GM12878 (cell line): ENCODE measurements around the gene FOXO3. TPM values are rescaled to one million over a fixed set of nuclear protein-coding genes. Genes with fewer than 3 reads are reported as not detected.

Experiments
- ATAC-seq: fragments of 200-7000 bp; cut with Tn5 transposase; 3 replicates; pipeline ENCODE4 v1.9.1; 2020; ENCODE audit warnings: mild to moderate bottlenecking, moderate library complexity
- BruUV-seq: library from RNA; stranded (reverse); fragments of 400-500 nt; replicated peaks from 2 replicates; lab custom pipeline; 2021; lab: Mats Ljungman, UMichigan
- CTCF ChIA-PET: fragments of 300-600 bp; sonication (Branson Sonifier 250); formaldehyde crosslinking; extraction: SDS; loops from one replicate; lab custom pipeline; 2021; ENCODE audit warnings: inconsistent platforms; lab: Yijun Ruan, JAX
- POLR2A ChIA-PET: fragments of 350-600 bp; formaldehyde crosslinking; extraction: SDS; loops from one replicate; lab custom pipeline; 2021; ENCODE audit warnings: inconsistent platforms; lab: Charles Lee
- RAD21 ChIA-PET: fragments of 300-600 bp; sonication (Branson Sonifier 250); formaldehyde crosslinking; loops from one replicate; lab custom pipeline; 2023; ENCODE audit warnings: antibody characterized with exemption; ENCODE audit not compliant: unreplicated experiment; lab: Charles Lee
- SMC1A ChIA-PET: fragments of 300-600 bp; sonication (Branson Sonifier 250); formaldehyde crosslinking; loops from one replicate; lab custom pipeline; 2023; ENCODE audit not compliant: unreplicated experiment, uncharacterized antibody; lab: Charles Lee
- DNase-seq: peaks from one replicate; pipeline ENCODE4 v3.0.0-alpha.2; 2011; ENCODE audit warnings: low read depth, low spot score
- FAIRE-seq: peaks from 3 replicates; lab custom pipeline; 2011; peaks lifted over from hg19 to GRCh38; lab: Jason Lieb, UNC
- H2AFZ ChIP-seq: 2 replicates; pipeline ENCODE4 v1.6.0; 2011; ENCODE audit warnings: low read depth, low read length, control low read depth; ENCODE audit not compliant: control insufficient read depth
- H3K27ac ChIP-seq: 2 replicates; pipeline ENCODE4 v1.5.1; 2011; ENCODE audit warnings: control low read depth; ENCODE audit not compliant: control insufficient read depth, insufficient read depth
- H3K27me3 ChIP-seq, 2 experiments: replicated peaks in 1 of 2; 2 replicates each; pipeline versions ENCODE4 v1.6.0 to v1.6.1; 2011; ENCODE audit warnings: low read length in 1 of 2; ENCODE audit not compliant: control insufficient read depth in 2 of 2, insufficient read depth in 2 of 2
- H3K36me3 ChIP-seq, 2 experiments: 2 replicates each; pipeline ENCODE4 v1.5.1; 2011; ENCODE audit warnings: low read length in 1 of 2; ENCODE audit not compliant: control insufficient read depth in 2 of 2, insufficient read depth in 2 of 2
- H3K4me1 ChIP-seq: 2 replicates; pipeline ENCODE4 v1.6.1; 2011; ENCODE audit warnings: mild to moderate bottlenecking, low read length, moderate library complexity, mixed read lengths; ENCODE audit not compliant: control insufficient read depth, insufficient read depth
- H3K4me2 ChIP-seq: 2 replicates; pipeline ENCODE4 v1.6.0; 2011; ENCODE audit warnings: control low read depth; ENCODE audit not compliant: control insufficient read depth, insufficient read depth
- H3K4me3 ChIP-seq: fragments of 200-600 bp; sonication (generic); 2 replicates; pipeline ENCODE4 v1.5.1; 2016
- H3K79me2 ChIP-seq: 2 replicates; pipeline ENCODE4 v1.6.0; 2011; ENCODE audit warnings: low read length; ENCODE audit not compliant: control insufficient read depth, insufficient read depth
- H3K9ac ChIP-seq: 2 replicates; pipeline ENCODE4 v1.8.0; 2011; ENCODE audit warnings: low read length, control low read depth, mixed read lengths; ENCODE audit not compliant: control insufficient read depth, insufficient read depth
- H3K9me3 ChIP-seq: replicated peaks from 3 replicates; pipeline ENCODE4 v1.5.1; 2011; ENCODE audit warnings: mild to moderate bottlenecking, low read length; ENCODE audit not compliant: control insufficient read depth, insufficient read depth
- H4K20me1 ChIP-seq: 2 replicates; pipeline ENCODE4 v1.6.0; 2011; ENCODE audit not compliant: control insufficient read depth, insufficient read depth
- BRCA1 ChIP-seq: IDR thresholded peaks from 2 replicates; pipeline ENCODE4 v1.6.1; 2011; ENCODE audit warnings: low read depth, low read length, improper control_type of control experiment
- CEBPB ChIP-seq, 2 experiments: fragments of 150-350 bp in 1 of 2; IDR thresholded peaks; 2 replicates each; pipeline ENCODE4 v1.6.1; 2012 to 2014; ENCODE audit warnings: low read depth in 2 of 2, low read length in 2 of 2, borderline replicate concordance in 1 of 2, inconsistent platforms in 1 of 2
- DPF2 ChIP-seq: fragments of 450-650 bp; IDR thresholded peaks from 2 replicates; pipeline ENCODE4 v1.6.1; 2017; ENCODE audit warnings: mild to moderate bottlenecking
- E2F8 ChIP-seq: fragments of 450-650 bp; IDR thresholded peaks from 2 replicates; pipeline ENCODE4 v1.6.1; 2018; ENCODE audit warnings: mild to moderate bottlenecking, low read depth, moderate library complexity; ENCODE audit not compliant: partially characterized antibody
- ESRRA ChIP-seq: IDR thresholded peaks from 2 replicates; pipeline ENCODE4 v1.6.1; 2012; ENCODE audit warnings: mild to moderate bottlenecking, low read length, improper control_type of control experiment
- MTA3 ChIP-seq: IDR thresholded peaks from 2 replicates; pipeline ENCODE4 v1.6.1; 2012; ENCODE audit warnings: low read length, inconsistent platforms, borderline replicate concordance
- NFYA ChIP-seq: IDR thresholded peaks from 2 replicates; pipeline ENCODE4 v1.6.1; 2011; ENCODE audit warnings: low read depth, mild to moderate bottlenecking, low read length, improper control_type of control experiment, borderline replicate concordance
- NFYB ChIP-seq: IDR thresholded peaks from 2 replicates; pipeline ENCODE4 v1.6.1; 2011; ENCODE audit warnings: low read depth, mild to moderate bottlenecking, low read length, improper control_type of control experiment, moderate library complexity; ENCODE audit not compliant: insufficient read depth
- TARDBP ChIP-seq: IDR thresholded peaks from 2 replicates; pipeline ENCODE4 v1.6.1; 2016; ENCODE audit warnings: borderline replicate concordance
- ZBTB40 ChIP-seq: fragments of 450-650 bp; IDR thresholded peaks from 2 replicates; pipeline ENCODE4 v1.6.1; 2016; ENCODE audit warnings: mild to moderate bottlenecking, moderate library complexity, borderline replicate concordance
- ZSCAN29 ChIP-seq: fragments of 450-650 bp; IDR thresholded peaks from 2 replicates; pipeline ENCODE4 v1.6.1; 2017; ENCODE audit warnings: mild to moderate bottlenecking, moderate library complexity
- WGBS: methylation state at CpG from one replicate; pipeline ENCODE4 v1.1.6; 2016; ENCODE audit warnings: low lambda C conversion rate; ENCODE audit not compliant: insufficient replicate concordance, insufficient coverage; ENCODE audit errors: missing lambda C conversion rate; 5-methylcytosine and 5-hydroxymethylcytosine counted together
- in situ Hi-C: fragments of 300-500 bp; cut with MboI; formaldehyde crosslinking; loops from 9 replicates; pipeline ENCODE4 v1.14.3; 2018; ENCODE audit warnings: mixed read lengths
- intact Hi-C: fragments of 100-400 bp; cut with micrococcal nuclease; formaldehyde crosslinking; loops from one replicate; pipeline ENCODE4 v1.14.2; 2022; ENCODE audit not compliant: unreplicated experiment
- polyA plus RNA-seq, 11 experiments: library from polyadenylated mRNA; depleted of rRNA in 4 of 11; unstranded in 6 of 11; stranded (reverse) in 5 of 11; fragments of >200 nt; fragmentation: Nextera tagmentation in 4 of 11; fragmentation: Illumina TruSeq in 1 of 11; extraction: Ambion mirVana in 4 of 11; extraction: Trizol in 1 of 11; gene quantifications; 1 replicate in 1 of 11; 2 replicates in 10 of 11; pipeline versions ENCODE4 v1.2.1 to v1.2.3, GENCODE V29; 2011 to 2016; ENCODE audit warnings: inconsistent platforms in 2 of 11, missing spikeins in 2 of 11, low read depth in 1 of 11
- total RNA-seq, 4 experiments: library from RNA; depleted of rRNA in 3 of 4; stranded (reverse); fragments of >200 nt in 3 of 4; fragmentation: Illumina TruSeq in 1 of 4; extraction: Trizol in 1 of 4; gene quantifications; 2 replicates each; pipeline versions ENCODE4 v1.2.1 to v1.2.3, GENCODE V29; 2013 to 2021
- TF ChIP-seq, protein P1 (sequence below): fragments of 450-650 bp; IDR thresholded peaks from 2 replicates; pipeline ENCODE4 v1.6.1; 2017; ENCODE audit warnings: mild to moderate bottlenecking, moderate library complexity

FOXO3 gene
- total and polyA plus RNA-seq, 10 of the 15 experiments (the other 5 are each of a cell fraction or from before 2014, with no cell fraction given): 0.82 to 4.5 (median 1.7) TPM

GRCh38 chr6:108575905-108576494 lies 15.3 kb downstream of the FOXO3 start:
- Histone ChIP-seq H3K4me3 (no peak overlapping the region), H4K20me1 (no peaks in the 10 kb centered on the region), H3K9me3 (no peaks in the 10 kb centered on the region), H3K27ac (no peak overlapping the region), H3K36me3 (peaks cover 0 to 6% of the 10 kb centered on the region in 2 experiments; a peak in 1 of 4 replicates), H3K4me2 (no peak overlapping the region), H3K79me2 (peaks cover 3% of the 10 kb centered on the region), H3K4me1 (no peaks in the 10 kb centered on the region), H3K27me3 (no peaks in the 10 kb centered on the region), H3K9ac (no peak overlapping the region), H2AFZ (no peak overlapping the region)
- WGBS: 98% methylated on average over 2 of the region's 2 CpGs
- CTCF ChIA-PET: interaction anchor here (1.0 to 1.7 kb wide), 2 partner anchors 9 to 260 kb away, joined by 4 to 11 read pairs; no protein-coding TSS in a partner anchor
- FAIRE-seq: no peak
- RAD21 ChIA-PET: interaction anchor here (1.1 kb wide), 1 partner anchor 9 kb away, joined by 3 read pairs; no protein-coding TSS in a partner anchor
- intact Hi-C loops: no loop called here
- in situ Hi-C loops: no loop called here
- no TSS peak for BruUV-seq
- no peak for ATAC-seq
- no peak for DNase-seq
- SMC1A ChIA-PET: interaction anchor here (0.6 to 3.2 kb wide), 4 partner anchors 10 to 460 kb away, joined by 3 to 24 read pairs (median 10); no protein-coding TSS in a partner anchor
- POLR2A ChIA-PET: interaction anchor here (1.3 kb wide), 1 partner anchor 22 kb away, joined by 6 read pairs; no protein-coding TSS in a partner anchor
- no peak for TF ChIP-seq ZSCAN29
- TF ChIP-seq CEBPB (IDR thresholded peaks at IDR 0.05; ENCODE audit: borderline replicate concordance in 1 of 2, low read depth in 2 of 2, low read length in 2 of 2): no peak
- TF ChIP-seq E2F8: no peak
- TF ChIP-seq, protein P1, sequence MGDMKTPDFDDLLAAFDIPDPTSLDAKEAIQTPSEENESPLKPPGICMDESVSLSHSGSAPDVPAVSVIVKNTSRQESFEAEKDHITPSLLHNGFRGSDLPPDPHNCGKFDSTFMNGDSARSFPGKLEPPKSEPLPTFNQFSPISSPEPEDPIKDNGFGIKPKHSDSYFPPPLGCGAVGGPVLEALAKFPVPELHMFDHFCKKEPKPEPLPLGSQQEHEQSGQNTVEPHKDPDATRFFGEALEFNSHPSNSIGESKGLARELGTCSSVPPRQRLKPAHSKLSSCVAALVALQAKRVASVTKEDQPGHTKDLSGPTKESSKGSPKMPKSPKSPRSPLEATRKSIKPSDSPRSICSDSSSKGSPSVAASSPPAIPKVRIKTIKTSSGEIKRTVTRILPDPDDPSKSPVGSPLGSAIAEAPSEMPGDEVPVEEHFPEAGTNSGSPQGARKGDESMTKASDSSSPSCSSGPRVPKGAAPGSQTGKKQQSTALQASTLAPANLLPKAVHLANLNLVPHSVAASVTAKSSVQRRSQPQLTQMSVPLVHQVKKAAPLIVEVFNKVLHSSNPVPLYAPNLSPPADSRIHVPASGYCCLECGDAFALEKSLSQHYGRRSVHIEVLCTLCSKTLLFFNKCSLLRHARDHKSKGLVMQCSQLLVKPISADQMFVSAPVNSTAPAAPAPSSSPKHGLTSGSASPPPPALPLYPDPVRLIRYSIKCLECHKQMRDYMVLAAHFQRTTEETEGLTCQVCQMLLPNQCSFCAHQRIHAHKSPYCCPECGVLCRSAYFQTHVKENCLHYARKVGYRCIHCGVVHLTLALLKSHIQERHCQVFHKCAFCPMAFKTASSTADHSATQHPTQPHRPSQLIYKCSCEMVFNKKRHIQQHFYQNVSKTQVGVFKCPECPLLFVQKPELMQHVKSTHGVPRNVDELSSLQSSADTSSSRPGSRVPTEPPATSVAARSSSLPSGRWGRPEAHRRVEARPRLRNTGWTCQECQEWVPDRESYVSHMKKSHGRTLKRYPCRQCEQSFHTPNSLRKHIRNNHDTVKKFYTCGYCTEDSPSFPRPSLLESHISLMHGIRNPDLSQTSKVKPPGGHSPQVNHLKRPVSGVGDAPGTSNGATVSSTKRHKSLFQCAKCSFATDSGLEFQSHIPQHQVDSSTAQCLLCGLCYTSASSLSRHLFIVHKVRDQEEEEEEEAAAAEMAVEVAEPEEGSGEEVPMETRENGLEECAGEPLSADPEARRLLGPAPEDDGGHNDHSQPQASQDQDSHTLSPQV: no peak
- TF ChIP-seq NFYB: no peak
- no peak for TF ChIP-seq DPF2
- TF ChIP-seq MTA3: no peak
- no peak for TF ChIP-seq ESRRA
- TF ChIP-seq ZBTB40: no peak
- TF ChIP-seq TARDBP: no peak
- TF ChIP-seq NFYA: no peak
- TF ChIP-seq BRCA1: no peak
